ENCODE results near the gene SUGCT. TPM values are rescaled to one million over a fixed set of nuclear protein-coding genes. Genes with fewer than 3 reads are reported as not detected.

The SUGCT gene
- total RNA-seq, 2 experiments from 2014 or later: not detected

- intact Hi-C loops (cut with micrococcal nuclease; ENCODE audit: unreplicated experiment): no loop called here
- no peaks in the 10 kb centered on the region for H3K79me2 ChIP-seq (ENCODE audit: insufficient read depth, low read depth, low read length)
- POLR2A ChIA-PET: interaction anchor here (0.8 to 1.3 kb wide), 4 partner anchors 21 to 35 kb away, joined by 3 to 4 read pairs (median 3); no protein-coding TSS in a partner anchor
- H3K9me3 ChIP-seq (ENCODE audit: low read length): no peaks in the 10 kb centered on the region
- DNase-seq (ENCODE audit: low spot score): no peak
- no peak overlapping the region for H3K4me2 ChIP-seq (ENCODE audit: low read length)
- no peak overlapping the region for H3K4me3 ChIP-seq (ENCODE audit: low read depth, low read length, poor library complexity, severe bottlenecking)
- no peaks in the 10 kb centered on the region for H4K20me1 ChIP-seq (ENCODE audit: insufficient read depth, low read length)
- H3K27ac ChIP-seq (ENCODE audit: low read depth, low read length, poor library complexity, severe bottlenecking): no peak overlapping the region
- peaks cover 25% of the 10 kb centered on the region for H3K4me1 ChIP-seq (ENCODE audit: insufficient read depth, low read length, poor library complexity, severe bottlenecking)
- H3K9me2 ChIP-seq (ENCODE audit: insufficient read depth, low read length): no peaks in the 10 kb centered on the region
- no peaks in the 10 kb centered on the region for H3K36me3 ChIP-seq (ENCODE audit: insufficient read depth, low read length)
- CTCF ChIA-PET (ENCODE audit: unreplicated experiment): interaction anchor here (1.0 kb wide), 1 partner anchor 68 kb away, joined by 3 read pairs; no protein-coding TSS in a partner anchor
- TF ChIP-seq EZH2phosphoT487 (IDR thresholded peaks at IDR 0.05; ENCODE audit: borderline replicate concordance, low read depth, low read length) (no peak), CTCF (conservative IDR thresholded peaks at IDR 0.05; ENCODE audit: low read length) (no peak)
- 0 out of 2 replicates have a peak overlapping the region, but pooled peaks have one; percentile 88 for H2AFZ ChIP-seq (ENCODE audit: low read length)
- no TSS peak for BruUV-seq (replicated peaks)
Observed at GRCh38 chr7:40775877-40776276, 641.1 kb downstream of the SUGCT start.

- no peaks in the 10 kb centered on the region for H4K20me1 ChIP-seq (ENCODE audit: insufficient read depth, low read length)
- peak overlapping the region; percentile 12; the same call in 1 of the 2 replicates for H2AFZ ChIP-seq (ENCODE audit: low read length)
- TF ChIP-seq EZH2phosphoT487 (IDR thresholded peaks at IDR 0.05; ENCODE audit: borderline replicate concordance, low read depth, low read length) (no peak), CTCF (conservative IDR thresholded peaks at IDR 0.05; ENCODE audit: low read length) (no peak)
- CTCF ChIA-PET (ENCODE audit: unreplicated experiment): no interaction called here
- H3K9me2 ChIP-seq (ENCODE audit: insufficient read depth, low read length): no peaks in the 10 kb centered on the region
- H3K27ac ChIP-seq (ENCODE audit: low read depth, low read length, poor library complexity, severe bottlenecking): no peak overlapping the region
- DNase-seq (ENCODE audit: low spot score): no peak
- POLR2A ChIA-PET: interaction anchor here (0.6 to 1.3 kb wide), 5 partner anchors 8 to 698 kb away, joined by 3 to 4 read pairs (median 3); no protein-coding TSS in a partner anchor
- no peaks in the 10 kb centered on the region for H3K79me2 ChIP-seq (ENCODE audit: insufficient read depth, low read depth, low read length)
- BruUV-seq (replicated peaks): no TSS peak
- intact Hi-C loops (cut with micrococcal nuclease; ENCODE audit: unreplicated experiment): no loop called here
- H3K9me3 ChIP-seq (ENCODE audit: low read length): no peaks in the 10 kb centered on the region
- H3K4me3 ChIP-seq (ENCODE audit: low read depth, low read length, poor library complexity, severe bottlenecking): no peak overlapping the region
- peak overlapping the region; percentile 58 for H3K4me2 ChIP-seq (ENCODE audit: low read length)
- peaks cover 31% of the 10 kb centered on the region for H3K4me1 ChIP-seq (ENCODE audit: insufficient read depth, low read length, poor library complexity, severe bottlenecking)
- no peaks in the 10 kb centered on the region for H3K36me3 ChIP-seq (ENCODE audit: insufficient read depth, low read length)
Observed at GRCh38 chr7:40777730-40778312, 643.0 kb downstream of the SUGCT start.

- POLR2A ChIA-PET: interaction anchor here (0.6 to 3.0 kb wide), 3 partner anchors 10 to 29 kb away, joined by 3 to 10 read pairs (median 3); no protein-coding TSS in a partner anchor
- no peak for DNase-seq (ENCODE audit: low spot score)
- H3K4me2 ChIP-seq (ENCODE audit: low read length): no peak overlapping the region
- intact Hi-C loops (cut with micrococcal nuclease; ENCODE audit: unreplicated experiment): no loop called here
- no peaks in the 10 kb centered on the region for H3K9me2 ChIP-seq (ENCODE audit: insufficient read depth, low read length)
- no peak overlapping the region for H3K4me3 ChIP-seq (ENCODE audit: low read depth, low read length, poor library complexity, severe bottlenecking)
- H3K27ac ChIP-seq (ENCODE audit: low read depth, low read length, poor library complexity, severe bottlenecking): no peak overlapping the region
- H4K20me1 ChIP-seq (ENCODE audit: insufficient read depth, low read length): no peaks in the 10 kb centered on the region
- H3K4me1 ChIP-seq (ENCODE audit: insufficient read depth, low read length, poor library complexity, severe bottlenecking): peaks cover 40% of the 10 kb centered on the region
- CTCF ChIA-PET (ENCODE audit: unreplicated experiment): no interaction called here
- H3K36me3 ChIP-seq (ENCODE audit: insufficient read depth, low read length): no peaks in the 10 kb centered on the region
- H2AFZ ChIP-seq (ENCODE audit: low read length): no peak overlapping the region
- TF ChIP-seq EZH2phosphoT487 (IDR thresholded peaks at IDR 0.05; ENCODE audit: borderline replicate concordance, low read depth, low read length) (no peak), CTCF (conservative IDR thresholded peaks at IDR 0.05; ENCODE audit: low read length) (no peak)
- H3K79me2 ChIP-seq (ENCODE audit: insufficient read depth, low read depth, low read length): no peaks in the 10 kb centered on the region
- no peaks in the 10 kb centered on the region for H3K9me3 ChIP-seq (ENCODE audit: low read length)
- no TSS peak for BruUV-seq (replicated peaks)
Observed at GRCh38 chr7:40780460-40780859, 645.7 kb downstream of the SUGCT start.

All from OCI-LY7 (cell line).